ENCODE measurements around the gene IFNL2.

DNA sequence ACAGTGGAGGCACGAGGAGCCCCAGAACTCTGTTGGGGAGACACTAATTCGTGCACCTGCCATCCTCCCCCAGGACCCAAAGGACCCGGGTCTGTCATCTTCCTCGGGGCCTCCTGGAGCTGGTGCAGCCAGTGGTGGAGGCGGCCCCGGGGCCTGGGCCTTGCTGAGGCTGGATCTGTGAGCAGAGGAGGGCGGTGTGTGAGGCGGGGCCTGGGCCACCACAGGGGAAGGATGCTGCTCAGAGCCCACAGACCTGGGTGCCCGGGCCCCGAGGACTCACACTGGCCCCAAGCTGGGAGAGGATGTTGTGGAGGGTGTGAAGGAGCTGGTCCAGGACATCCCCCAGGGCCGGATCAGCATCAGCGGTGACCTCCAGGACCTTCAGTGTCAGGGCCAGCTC, 31.7 kb upstream of the IFNL2 start:
- TF ChIP-seq, protein P1, sequence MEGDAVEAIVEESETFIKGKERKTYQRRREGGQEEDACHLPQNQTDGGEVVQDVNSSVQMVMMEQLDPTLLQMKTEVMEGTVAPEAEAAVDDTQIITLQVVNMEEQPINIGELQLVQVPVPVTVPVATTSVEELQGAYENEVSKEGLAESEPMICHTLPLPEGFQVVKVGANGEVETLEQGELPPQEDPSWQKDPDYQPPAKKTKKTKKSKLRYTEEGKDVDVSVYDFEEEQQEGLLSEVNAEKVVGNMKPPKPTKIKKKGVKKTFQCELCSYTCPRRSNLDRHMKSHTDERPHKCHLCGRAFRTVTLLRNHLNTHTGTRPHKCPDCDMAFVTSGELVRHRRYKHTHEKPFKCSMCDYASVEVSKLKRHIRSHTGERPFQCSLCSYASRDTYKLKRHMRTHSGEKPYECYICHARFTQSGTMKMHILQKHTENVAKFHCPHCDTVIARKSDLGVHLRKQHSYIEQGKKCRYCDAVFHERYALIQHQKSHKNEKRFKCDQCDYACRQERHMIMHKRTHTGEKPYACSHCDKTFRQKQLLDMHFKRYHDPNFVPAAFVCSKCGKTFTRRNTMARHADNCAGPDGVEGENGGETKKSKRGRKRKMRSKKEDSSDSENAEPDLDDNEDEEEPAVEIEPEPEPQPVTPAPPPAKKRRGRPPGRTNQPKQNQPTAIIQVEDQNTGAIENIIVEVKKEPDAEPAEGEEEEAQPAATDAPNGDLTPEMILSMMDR (IDR thresholded peaks at IDR 0.05) = no peak
- TF ChIP-seq EP300 (IDR thresholded peaks at IDR 0.05) = no peak
